Gastrocnemius medialis (tissue), 4 donors: Measurements from ENCODE around the gene GRM4.

Experiments used
- CTCF ChIP-seq, 5 experiments: fragments of 450-650 bp in 3 of 5; fragments of 200-600 bp in 2 of 5; sonication (generic) in 2 of 5; IDR thresholded peaks in 4 of 5; conservative IDR thresholded peaks in 1 of 5; 1 replicate in 4 of 5; 2 replicates in 1 of 5; pipeline ENCODE4 v1.5.1; 2016 to 2019; ENCODE audit warnings: antibody characterized with exemption in 5 of 5, mild to moderate bottlenecking in 3 of 5, moderate library complexity in 3 of 5
- POLR2A ChIP-seq, 2 donors: fragments of 450-650 bp; IDR thresholded peaks; one replicate each; pipeline ENCODE4 v1.6.1; 2017; ENCODE audit warnings: antibody characterized with exemption in 2 of 2, mild to moderate bottlenecking in 2 of 2, moderate library complexity in 2 of 2

- TF ChIP-seq CTCF (IDR thresholded peaks at IDR 0.05 in 4 of 5, conservative IDR thresholded peaks at IDR 0.05 in 1 of 5) (no peak), POLR2A (IDR thresholded peaks at IDR 0.05) (no peak)
Measured at GRCh38 chr6:34001706-34002621, 143.9 kb downstream of the GRM4 start.
